RWPE1 (cell line): Measurements from ENCODE around the gene ZNF225.

Experiments
- CTCF ChIA-PET: fragments of 350-600 bp; sonication (Branson Sonifier 250); formaldehyde crosslinking; extraction: SDS; loops from one replicate; lab custom pipeline; 2021; lab: Yijun Ruan, JAX
- POLR2A ChIA-PET: fragments of 400-600 bp; formaldehyde crosslinking; extraction: SDS; loops from one replicate; lab custom pipeline; 2020; ENCODE audit warnings: antibody characterized with exemption; ENCODE audit not compliant: low non-redundant PET; lab: Yijun Ruan, JAX
- DNase-seq: peaks from one replicate; pipeline ENCODE4 v3.0.0; 2012; ENCODE audit warnings: low spot score
- H3K27ac ChIP-seq: fragments of 450-650 bp; 2 replicates; pipeline ENCODE4 v1.5.1; 2017
- TF ChIP-seq, protein P1 (sequence below): fragments of 450-650 bp; conservative IDR thresholded peaks from 2 replicates; pipeline ENCODE4 v1.5.1; 2017; ENCODE audit warnings: low read depth, mild to moderate bottlenecking

The ZNF225 gene

GRCh38 chr19:44113138-44113783, at the start of gene ZNF225:
ZNF225 (plus strand) TSS chr19:44113399; CDS start chr19:44115828, 2,429 bp downstream.
- H3K27ac ChIP-seq: peak within 1 kb of the TSS; percentile 78
- CTCF ChIA-PET: no interaction called here
- TF ChIP-seq, protein P1, sequence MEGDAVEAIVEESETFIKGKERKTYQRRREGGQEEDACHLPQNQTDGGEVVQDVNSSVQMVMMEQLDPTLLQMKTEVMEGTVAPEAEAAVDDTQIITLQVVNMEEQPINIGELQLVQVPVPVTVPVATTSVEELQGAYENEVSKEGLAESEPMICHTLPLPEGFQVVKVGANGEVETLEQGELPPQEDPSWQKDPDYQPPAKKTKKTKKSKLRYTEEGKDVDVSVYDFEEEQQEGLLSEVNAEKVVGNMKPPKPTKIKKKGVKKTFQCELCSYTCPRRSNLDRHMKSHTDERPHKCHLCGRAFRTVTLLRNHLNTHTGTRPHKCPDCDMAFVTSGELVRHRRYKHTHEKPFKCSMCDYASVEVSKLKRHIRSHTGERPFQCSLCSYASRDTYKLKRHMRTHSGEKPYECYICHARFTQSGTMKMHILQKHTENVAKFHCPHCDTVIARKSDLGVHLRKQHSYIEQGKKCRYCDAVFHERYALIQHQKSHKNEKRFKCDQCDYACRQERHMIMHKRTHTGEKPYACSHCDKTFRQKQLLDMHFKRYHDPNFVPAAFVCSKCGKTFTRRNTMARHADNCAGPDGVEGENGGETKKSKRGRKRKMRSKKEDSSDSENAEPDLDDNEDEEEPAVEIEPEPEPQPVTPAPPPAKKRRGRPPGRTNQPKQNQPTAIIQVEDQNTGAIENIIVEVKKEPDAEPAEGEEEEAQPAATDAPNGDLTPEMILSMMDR: no peak
- POLR2A ChIA-PET: no interaction called here
- DNase-seq: peak; percentile 91

GRCh38 chr19:44066305-44066704, 46.9 kb upstream of the ZNF225 start:
- CTCF ChIA-PET: no interaction called here
- POLR2A ChIA-PET: no interaction called here
- no peak overlapping the region for H3K27ac ChIP-seq
- no peak for DNase-seq
- TF ChIP-seq, protein P1: no peak

- DNase-seq: no peak
- TF ChIP-seq, protein P1: no peak
- ChIA-PET CTCF (no interaction called here), POLR2A (no interaction called here)
- H3K27ac ChIP-seq: no peak overlapping the region
These were observed 43.8 kb upstream of the ZNF225 start for GRCh38 chr19:44069415-44069814.

DNA sequence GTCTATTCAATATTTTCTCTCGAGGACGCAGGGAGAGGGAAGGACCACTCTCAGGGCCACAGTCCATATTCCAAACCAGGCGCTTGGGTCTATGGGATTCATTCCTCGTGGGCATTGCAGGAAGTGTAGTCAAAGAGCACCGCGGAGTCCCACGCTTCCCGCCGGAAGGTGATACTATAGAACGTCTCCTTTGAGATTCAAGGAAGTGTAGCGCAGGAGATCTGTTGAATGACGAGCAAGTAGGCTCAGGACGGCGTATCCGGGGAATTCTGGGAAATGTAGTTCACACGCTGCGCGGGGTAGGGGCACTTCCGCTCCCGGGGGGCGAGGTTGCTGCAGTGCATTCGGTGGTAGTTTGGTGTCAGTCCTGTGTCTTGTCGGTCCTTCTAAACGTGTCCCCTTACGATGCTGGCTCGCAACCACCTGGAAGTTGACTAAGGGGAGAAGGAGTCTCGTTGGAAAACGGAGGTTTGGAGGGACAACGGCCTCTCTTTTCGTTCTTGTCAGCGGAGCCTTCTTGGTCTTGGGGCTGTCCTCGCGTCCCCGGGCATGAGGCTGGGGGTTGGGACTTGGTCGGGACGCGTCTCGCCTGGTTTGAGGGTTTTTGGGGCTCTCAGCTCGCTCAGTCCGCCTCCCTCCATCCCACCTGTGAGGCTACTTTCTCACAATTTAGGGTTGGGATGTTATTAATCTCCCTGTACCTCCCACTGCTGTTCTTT, 41.2 kb upstream of the ZNF225 start, which contains the start of gene ZNF284:
Gene ZNF284 (plus strand): TSS at position 336 of the 719 bp plus-strand sequence. CDS start 4,231 bp downstream, outside the sequence.
- ChIA-PET POLR2A (no interaction called here), CTCF (interaction anchor here (1.1 kb wide), 1 partner anchor 19 kb away, joined by 3 read pairs; no protein-coding TSS in a partner anchor)
- H3K27ac ChIP-seq: peak within 1 kb of the TSS; percentile 58
- TF ChIP-seq, protein P1: no peak
- DNase-seq: peak; percentile 84

DNA sequence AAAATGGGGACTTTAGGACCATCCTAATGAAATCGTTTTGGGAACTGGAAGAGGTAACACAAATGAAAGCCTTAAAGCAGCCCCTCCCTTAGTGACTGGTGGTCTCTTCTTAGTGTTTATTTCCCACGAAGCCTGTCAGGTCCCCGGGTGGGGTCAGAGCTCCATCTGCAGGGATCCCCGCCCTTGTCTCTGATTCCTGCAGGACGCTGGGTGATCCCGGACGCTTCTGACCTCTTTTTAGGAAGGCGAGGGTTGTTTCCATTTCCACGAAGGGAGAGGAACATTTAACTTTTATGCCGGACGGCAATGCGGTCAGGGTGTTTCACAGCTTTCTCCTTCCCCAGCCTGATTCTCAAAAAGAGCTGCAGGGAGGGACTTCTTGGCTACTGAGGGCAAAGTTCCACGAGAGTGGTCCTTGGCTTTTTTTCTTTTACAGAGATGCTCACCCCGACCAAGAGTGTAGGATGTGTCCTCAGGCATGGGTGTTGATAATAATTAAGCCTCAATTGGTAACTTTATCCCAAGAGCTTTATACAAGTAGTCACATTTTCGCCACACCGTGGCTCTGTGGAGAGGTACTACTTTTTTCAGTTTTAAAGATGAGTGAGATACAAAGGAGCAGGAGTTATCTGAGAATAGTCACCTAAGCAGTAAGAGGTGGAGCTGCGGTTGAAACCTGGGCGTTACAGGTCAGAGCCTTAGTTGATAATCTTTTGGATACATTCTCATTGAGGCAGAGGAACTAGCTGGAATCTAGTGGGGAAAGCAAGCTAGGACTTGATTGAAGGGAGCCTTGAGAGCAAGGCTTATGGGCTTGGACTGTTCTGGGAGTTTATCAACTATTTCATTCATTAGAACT, 40.4 kb upstream of the ZNF225 start:
- H3K27ac ChIP-seq: peak overlapping the region; percentile 58
- CTCF ChIA-PET: interaction anchor here (1.1 kb wide), 1 partner anchor 19 kb away, joined by 3 read pairs; no protein-coding TSS in a partner anchor
- POLR2A ChIA-PET: no interaction called here
- TF ChIP-seq, protein P1: no peak
- DNase-seq: peak; percentile 5

DNA sequence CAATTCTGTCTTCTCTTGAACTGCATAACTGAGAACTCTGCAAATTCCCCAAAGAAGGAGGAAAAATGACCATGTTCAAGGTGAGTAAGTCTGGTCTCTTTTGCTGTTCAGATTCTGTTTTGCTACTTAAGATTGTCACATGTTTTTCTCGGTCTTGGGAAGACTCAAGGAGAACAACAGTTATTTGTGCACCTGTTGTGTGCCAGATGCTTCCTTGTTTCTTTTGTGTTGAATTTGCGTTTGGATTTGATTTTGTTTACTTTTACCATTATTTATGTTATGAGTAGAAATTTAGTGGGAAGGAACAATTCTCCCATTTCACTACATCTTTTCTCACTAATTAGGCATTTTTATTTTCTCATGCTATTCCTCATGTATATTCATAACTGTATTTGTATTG, 36.9 kb upstream of the ZNF225 start:
- no peak overlapping the region for H3K27ac ChIP-seq
- TF ChIP-seq, protein P1: no peak
- CTCF ChIA-PET: no interaction called here
- POLR2A ChIA-PET: no interaction called here
- no peak for DNase-seq
